ENCODE results near the gene TNFRSF13B.

DNA sequence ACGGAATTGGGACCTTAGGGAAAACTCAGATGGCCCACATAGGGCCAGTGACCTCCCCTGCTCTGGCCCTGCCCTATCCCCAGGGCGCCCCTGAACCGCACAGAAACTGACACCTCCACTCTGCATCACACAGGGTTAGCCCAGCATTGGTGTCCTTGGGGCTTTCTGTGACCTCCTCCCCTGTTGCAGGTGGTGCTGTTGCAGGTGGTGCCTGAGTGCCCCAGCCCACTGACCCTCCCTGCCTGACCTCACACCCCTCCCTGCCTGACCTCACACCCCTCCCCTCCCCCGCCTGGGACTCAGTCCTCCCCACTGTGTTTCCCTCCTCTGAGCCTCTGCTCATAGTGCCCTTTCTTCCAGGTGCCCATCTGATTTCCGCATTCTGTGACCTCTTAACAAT, 21.4 kb downstream of the TNFRSF13B start:
- TF ChIP-seq, protein P1, sequence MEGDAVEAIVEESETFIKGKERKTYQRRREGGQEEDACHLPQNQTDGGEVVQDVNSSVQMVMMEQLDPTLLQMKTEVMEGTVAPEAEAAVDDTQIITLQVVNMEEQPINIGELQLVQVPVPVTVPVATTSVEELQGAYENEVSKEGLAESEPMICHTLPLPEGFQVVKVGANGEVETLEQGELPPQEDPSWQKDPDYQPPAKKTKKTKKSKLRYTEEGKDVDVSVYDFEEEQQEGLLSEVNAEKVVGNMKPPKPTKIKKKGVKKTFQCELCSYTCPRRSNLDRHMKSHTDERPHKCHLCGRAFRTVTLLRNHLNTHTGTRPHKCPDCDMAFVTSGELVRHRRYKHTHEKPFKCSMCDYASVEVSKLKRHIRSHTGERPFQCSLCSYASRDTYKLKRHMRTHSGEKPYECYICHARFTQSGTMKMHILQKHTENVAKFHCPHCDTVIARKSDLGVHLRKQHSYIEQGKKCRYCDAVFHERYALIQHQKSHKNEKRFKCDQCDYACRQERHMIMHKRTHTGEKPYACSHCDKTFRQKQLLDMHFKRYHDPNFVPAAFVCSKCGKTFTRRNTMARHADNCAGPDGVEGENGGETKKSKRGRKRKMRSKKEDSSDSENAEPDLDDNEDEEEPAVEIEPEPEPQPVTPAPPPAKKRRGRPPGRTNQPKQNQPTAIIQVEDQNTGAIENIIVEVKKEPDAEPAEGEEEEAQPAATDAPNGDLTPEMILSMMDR (IDR thresholded peaks at IDR 0.05; ENCODE audit: insufficient read depth, low read length), result no peak
- TF ChIP-seq POLR2AphosphoS5 (IDR thresholded peaks at IDR 0.05; ENCODE audit: low read depth), result no peak
- TF ChIP-seq SPI1 (IDR thresholded peaks at IDR 0.05; ENCODE audit: borderline replicate concordance, low read depth), result no peak
- TF ChIP-seq GABPA (IDR thresholded peaks at IDR 0.05; ENCODE audit: low read depth), result no peak
- TF ChIP-seq, protein P2, sequence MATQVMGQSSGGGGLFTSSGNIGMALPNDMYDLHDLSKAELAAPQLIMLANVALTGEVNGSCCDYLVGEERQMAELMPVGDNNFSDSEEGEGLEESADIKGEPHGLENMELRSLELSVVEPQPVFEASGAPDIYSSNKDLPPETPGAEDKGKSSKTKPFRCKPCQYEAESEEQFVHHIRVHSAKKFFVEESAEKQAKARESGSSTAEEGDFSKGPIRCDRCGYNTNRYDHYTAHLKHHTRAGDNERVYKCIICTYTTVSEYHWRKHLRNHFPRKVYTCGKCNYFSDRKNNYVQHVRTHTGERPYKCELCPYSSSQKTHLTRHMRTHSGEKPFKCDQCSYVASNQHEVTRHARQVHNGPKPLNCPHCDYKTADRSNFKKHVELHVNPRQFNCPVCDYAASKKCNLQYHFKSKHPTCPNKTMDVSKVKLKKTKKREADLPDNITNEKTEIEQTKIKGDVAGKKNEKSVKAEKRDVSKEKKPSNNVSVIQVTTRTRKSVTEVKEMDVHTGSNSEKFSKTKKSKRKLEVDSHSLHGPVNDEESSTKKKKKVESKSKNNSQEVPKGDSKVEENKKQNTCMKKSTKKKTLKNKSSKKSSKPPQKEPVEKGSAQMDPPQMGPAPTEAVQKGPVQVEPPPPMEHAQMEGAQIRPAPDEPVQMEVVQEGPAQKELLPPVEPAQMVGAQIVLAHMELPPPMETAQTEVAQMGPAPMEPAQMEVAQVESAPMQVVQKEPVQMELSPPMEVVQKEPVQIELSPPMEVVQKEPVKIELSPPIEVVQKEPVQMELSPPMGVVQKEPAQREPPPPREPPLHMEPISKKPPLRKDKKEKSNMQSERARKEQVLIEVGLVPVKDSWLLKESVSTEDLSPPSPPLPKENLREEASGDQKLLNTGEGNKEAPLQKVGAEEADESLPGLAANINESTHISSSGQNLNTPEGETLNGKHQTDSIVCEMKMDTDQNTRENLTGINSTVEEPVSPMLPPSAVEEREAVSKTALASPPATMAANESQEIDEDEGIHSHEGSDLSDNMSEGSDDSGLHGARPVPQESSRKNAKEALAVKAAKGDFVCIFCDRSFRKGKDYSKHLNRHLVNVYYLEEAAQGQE (IDR thresholded peaks at IDR 0.05; ENCODE audit: insufficient replicate concordance, low read depth), result no peak
